GM21529 (cell line): ENCODE data around the gene ADAMTS3.
"Not testable (repeated sequence)": the region's sequence is repeated elsewhere in the genome, so short reads cannot be mapped to it uniquely, and the experiment has no call there.

ENCODE experiments used
- ATAC-seq: cut with Tn5 transposase; IDR thresholded peaks from one replicate; pipeline ENCODE4 v1.9.1; 2021; ENCODE audit not compliant: unreplicated experiment

The ADAMTS3 gene

DNA sequence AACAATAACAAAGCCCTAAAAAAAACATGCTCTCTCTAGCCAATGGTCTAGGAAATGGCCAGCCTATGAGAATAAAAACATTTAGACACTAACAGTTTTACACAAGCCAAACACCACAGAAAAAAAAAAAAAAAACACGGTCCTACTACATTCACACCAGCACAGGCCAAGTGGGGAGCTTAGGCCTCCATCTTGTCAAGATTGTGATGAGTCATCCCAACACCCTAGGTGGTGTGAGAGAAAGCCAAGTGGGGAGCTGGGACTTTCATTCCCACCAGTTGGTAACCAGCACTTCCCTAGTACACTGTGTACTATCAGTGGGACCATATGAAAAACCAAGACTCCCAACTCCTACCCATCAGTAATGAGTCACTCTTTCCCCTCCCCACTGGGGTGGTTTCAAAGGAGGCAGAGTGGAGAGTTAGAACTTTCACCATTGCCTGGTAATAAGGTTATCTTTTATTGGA is 95.6 kb downstream of the ADAMTS3 start:
- ATAC-seq = no peak

GRCh38 chr4:72471816-72472215 is 97.2 kb downstream of the ADAMTS3 start:
- no peak for ATAC-seq

DNA sequence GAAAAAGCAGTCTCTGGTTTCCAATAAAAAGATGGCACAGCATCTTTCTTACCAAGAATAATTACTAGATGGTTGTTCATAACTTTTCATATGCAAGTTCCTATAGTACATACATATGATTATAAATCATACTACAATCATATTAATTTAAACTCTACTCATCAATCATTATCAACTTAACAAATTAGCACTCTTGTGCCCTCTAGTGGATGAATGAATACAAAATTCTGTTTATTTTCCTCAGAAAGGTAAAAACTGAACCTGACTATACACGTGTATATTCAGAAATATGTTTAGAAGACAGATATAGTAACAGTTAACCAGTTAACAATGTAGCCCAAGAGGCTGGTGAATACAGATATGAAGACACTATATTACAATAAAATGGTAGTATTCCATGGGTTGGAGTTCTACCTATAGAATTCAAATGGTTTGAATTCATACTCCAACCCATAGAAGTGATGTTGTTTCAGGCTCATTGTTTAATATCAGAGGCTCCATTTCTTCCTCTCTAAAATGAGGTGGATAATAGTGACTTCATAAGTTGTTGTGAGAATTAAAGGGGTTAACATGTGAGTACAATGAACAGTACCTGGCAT is 100.0 kb downstream of the ADAMTS3 start:
- ATAC-seq = no peak

GRCh38 chr4:72467633-72468032 is 101.4 kb downstream of the ADAMTS3 start:
- no peak for ATAC-seq

- no peak for ATAC-seq
Observed at GRCh38 chr4:72463724-72464123, 105.3 kb downstream of the ADAMTS3 start.

DNA sequence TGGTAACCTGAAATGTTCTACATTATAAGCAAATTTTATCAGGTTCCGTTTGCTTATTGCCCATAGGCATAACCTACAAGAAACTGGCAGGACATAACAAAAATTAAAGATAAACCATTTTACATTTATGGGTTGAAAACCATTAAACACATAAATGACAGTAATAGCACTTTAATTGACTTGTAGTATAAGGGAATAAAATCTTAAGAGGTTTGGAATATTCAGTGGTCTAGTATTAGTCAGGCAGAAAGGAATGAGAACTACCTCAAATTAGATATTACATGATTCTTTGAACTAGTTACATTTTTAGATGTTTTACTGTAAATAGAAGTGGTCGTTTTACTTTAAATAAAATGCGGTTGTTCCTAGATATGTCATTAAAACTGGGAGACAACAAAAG is 111.9 kb downstream of the ADAMTS3 start:
- no peak for ATAC-seq

DNA sequence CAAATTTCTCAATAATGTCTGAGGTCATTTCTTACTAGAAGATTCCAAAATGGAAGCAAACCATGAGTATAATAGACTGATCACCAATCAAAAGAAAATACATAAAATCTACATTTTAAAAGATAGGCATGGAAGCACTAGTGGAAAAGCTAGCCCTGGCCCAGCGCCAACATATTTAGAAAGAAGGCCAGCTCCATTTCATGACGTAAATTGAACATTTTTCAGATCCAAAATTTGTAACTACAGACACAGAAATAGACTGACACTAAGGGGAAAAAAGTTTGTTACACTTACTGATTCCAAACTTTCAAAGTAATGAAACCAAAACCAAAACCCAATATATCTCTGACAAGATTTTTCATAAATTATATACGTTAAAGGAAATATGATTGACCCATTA is 117.7 kb downstream of the ADAMTS3 start:
- no peak for ATAC-seq

- no peak for ATAC-seq
Observed at GRCh38 chr4:72449705-72450104, 119.3 kb downstream of the ADAMTS3 start.

GRCh38 chr4:72448231-72448630 is 120.8 kb downstream of the ADAMTS3 start:
- no peak for ATAC-seq

DNA sequence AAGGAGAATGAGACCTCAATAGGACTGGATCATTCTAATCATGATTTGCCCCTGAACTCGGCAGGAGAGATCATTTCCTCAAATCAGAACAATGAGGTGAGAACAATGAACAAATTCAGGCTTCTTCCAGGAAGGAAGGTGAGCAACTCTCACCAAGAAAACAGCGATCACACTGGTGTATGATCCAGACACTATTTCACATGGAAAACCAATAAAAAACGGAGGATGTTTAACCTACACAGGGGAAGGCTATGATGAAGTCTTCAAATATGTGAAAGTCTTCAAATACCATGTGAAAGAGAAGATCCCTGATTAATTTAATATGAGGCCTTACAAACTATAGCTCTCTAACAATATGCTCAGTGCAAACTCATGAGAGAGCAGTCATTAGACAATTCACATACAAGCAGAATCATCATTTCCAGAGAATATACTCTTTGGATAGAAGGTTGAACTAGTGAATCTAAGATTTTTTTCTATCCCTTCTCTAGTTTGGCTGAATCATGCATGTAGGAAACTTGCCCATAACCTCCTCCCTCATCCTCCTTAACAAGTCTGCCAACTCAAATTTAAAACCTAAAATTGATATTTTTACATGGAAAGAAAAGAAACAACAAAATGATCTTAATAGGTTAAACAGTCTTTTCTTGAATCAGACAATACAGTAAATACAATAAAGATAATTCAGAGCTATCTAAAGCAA is 122.5 kb downstream of the ADAMTS3 start:
- no peak for ATAC-seq

GRCh38 chr4:72444092-72444491 is 124.9 kb downstream of the ADAMTS3 start:
- ATAC-seq = no peak

GRCh38 chr4:72442715-72443114 is 126.3 kb downstream of the ADAMTS3 start:
- no peak for ATAC-seq

DNA sequence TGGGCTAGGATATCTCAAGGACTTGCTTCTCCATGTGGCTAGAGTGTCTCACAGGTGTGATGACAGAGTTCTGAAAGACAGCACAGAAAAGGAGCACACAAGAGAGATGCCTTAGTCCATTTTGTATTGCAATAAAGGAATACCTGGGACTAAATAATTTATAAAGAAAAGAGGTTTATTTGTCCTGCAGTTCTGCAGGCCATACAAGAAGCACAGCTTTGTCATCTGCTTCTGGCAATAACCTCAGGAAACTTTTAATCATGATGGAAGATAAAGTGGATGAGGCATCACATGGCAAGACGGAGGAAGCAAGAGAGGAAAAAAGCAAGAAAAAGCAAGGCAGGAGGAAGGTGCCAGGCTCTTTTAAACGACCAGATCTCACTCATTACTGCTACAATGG is 126.9 kb downstream of the ADAMTS3 start:
- ATAC-seq = no peak

- no peak for ATAC-seq
Observed at GRCh38 chr4:72440386-72440785, 128.6 kb downstream of the ADAMTS3 start.

- ATAC-seq = no peak
Observed at GRCh38 chr4:72432975-72433374, 136.0 kb downstream of the ADAMTS3 start.

- ATAC-seq = no peak
Observed at GRCh38 chr4:72432282-72432681, 136.7 kb downstream of the ADAMTS3 start.

GRCh38 chr4:72430988-72431387 is 138.0 kb downstream of the ADAMTS3 start:
- ATAC-seq = no peak

- ATAC-seq = no peak
Observed at GRCh38 chr4:72430050-72430449, 139.0 kb downstream of the ADAMTS3 start.

- ATAC-seq = no peak
Observed at GRCh38 chr4:72429397-72429889, 139.6 kb downstream of the ADAMTS3 start.

DNA sequence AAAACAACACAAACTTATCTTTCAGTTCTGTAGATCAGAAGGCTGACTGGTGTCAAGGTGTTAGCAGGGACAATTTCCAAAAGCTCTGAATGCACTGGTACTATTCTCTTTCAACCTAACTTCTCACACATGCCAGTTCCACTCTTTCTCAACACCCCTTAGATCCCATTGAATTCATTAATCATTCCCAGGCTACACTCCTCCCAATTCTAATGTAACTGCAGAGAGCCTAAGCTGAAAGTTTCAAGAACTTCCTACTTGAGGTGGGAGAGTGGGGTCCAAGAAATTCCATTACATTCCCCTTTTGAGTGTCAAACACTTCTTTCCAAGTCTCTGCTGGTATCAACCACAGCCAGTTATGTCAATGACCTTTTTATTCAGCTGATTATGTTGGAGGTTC is 142.0 kb downstream of the ADAMTS3 start:
- no peak for ATAC-seq

DNA sequence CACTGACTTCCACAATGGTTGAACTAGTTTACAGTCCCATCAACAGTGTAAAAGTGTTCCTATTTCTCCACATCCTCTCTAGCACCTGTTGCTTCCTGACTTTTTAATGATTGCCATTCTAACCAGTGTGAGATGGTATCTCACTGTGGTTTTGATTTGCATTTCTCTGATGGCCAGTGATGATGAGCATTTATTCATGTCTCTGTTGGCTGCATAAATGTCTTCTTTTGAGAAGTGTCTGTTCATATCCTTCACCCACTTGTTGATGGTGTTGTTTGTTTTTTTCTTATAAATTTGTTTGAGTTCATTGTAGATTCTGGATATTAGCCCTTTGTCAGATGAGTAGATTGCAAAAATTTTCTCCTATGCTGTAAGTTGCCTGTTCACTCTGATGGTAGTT is 143.1 kb downstream of the ADAMTS3 start:
- not testable (repeated sequence) for ATAC-seq

DNA sequence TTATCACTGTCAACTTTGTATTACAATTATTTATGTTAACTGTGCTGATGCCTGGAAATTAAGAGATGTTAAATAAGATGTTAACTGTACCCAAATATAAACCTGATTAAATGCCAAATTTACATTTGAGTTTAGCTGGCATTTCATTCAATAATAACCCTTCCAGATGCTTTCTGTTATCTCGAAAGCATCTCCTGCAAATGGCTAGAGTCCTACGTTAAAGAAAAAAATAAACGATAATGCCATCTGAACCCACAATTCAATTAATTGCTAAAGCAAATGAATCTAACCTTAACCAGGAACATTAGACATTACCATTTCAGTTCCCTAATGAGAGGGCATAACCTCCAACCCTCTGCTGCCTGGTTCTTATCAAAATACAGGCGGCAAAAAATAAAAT is 145.0 kb downstream of the ADAMTS3 start:
- ATAC-seq = no peak

GRCh38 chr4:72422416-72422815 is 146.6 kb downstream of the ADAMTS3 start:
- ATAC-seq = no peak
